GM18498 (cell line): ENCODE measurements around the gene SMAD9.

Experiments used
- ATAC-seq: cut with Tn5 transposase; IDR thresholded peaks from one replicate; pipeline ENCODE4 v1.9.1; 2021; ENCODE audit warnings: mild to moderate bottlenecking, moderate library complexity; ENCODE audit not compliant: unreplicated experiment

The SMAD9 gene

DNA sequence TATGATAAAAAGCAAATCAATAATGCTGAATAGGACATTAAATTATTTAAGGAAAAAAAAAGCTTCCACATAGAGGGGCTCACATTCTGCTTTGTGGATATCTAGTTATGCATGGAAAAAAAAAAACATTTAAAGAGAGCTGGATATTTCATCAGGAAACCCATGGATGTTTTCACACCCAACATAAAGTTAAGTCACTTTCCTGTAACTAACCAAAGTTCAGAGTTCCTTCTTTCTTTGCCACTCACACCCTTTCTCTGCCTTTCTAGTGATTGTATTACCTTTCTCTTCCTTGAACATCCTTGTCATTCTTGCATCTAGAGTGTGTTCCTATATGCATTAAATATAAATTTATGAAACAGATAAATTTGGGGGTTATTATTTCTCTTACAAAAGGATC lies 53.8 kb downstream of the SMAD9 start:
- ATAC-seq, result no peak

DNA sequence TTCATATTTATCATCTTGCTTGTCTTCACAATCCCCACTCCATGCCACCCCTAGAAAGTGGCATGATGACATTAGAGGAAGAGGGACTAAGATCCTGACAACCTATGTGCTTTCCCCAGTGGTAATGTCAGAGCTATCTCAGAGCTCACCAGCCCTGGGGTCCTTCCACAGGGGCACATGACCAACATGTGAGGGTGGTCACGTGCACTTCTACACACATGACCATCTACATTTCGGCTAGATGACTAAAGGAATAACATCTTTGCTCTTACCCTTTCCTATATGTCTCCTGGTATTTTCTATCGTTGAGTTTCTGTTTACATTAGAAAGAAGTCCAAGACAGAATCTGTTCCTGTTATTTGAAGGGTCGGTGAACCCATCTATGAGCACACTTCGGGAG lies 54.8 kb downstream of the SMAD9 start:
- no peak for ATAC-seq

DNA sequence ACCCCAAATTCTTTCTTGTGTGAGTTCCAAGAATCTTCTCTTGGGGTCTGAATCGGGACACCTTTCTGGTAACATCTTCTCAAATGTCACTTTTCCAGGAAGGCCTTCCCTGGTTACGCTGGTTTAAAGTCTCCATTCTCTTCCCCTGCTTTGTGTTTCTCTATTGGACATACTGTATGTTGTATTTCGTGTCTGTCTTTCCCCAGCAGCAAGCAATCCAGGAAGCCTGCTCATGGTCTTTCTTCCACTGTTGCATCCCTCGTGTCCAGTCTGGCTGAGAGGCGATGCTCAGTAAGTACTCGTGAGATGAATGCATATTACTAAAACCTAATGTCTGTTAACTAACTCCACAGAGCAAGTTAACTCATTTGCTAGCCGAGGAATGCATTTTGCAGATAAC lies 57.3 kb downstream of the SMAD9 start:
- no peak for ATAC-seq

DNA sequence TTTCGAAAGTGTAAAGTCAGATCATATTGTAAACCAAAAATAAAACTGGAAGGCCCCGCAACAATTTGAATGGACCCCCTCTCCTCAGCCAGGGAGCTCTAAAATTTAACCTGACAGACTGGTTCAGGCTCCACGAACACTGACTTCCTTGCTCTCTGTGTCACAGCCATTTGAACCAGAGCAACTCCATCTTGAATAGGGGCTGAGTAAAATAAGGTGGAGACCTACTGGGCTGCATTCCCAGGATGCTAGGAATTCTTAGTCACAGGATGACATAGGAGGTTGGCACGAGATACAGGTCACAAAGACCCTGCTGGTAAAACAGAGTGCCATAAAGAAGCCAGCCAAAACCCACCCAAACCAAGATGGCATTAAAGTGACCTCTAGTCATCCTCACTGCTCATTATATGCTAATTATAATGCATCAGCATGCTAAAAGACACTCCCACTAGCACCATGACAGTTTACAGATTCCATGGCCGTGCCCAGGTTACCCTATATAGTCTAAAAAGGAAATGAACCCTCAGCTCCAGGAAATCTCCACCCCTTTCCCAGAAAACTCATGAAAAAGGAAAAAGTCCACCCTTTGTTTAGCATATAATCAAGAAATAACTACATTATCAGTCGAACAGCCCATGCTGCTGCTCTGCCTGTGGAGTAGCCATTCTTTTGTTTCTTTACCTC lies 57.9 kb downstream of the SMAD9 start:
- ATAC-seq, result no peak

DNA sequence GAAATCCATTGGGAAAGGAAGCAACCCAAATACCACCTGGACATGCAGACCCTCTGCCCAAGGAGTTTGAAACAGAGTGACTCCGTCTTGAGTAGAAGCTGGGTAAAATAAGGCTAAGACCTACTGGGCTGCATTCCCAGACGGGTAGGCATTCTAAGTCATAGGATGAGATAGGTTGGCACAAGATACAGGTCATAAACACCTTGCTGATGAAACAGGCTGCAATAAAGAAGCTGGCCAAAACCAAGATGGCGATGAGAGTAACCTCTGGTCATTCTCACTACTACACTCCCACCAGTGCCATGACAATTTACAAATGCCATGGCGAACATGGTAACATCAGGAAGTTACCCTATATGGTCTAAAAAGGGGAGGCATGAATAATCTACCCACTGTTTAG lies 60.8 kb downstream of the SMAD9 start:
- ATAC-seq, result no peak

DNA sequence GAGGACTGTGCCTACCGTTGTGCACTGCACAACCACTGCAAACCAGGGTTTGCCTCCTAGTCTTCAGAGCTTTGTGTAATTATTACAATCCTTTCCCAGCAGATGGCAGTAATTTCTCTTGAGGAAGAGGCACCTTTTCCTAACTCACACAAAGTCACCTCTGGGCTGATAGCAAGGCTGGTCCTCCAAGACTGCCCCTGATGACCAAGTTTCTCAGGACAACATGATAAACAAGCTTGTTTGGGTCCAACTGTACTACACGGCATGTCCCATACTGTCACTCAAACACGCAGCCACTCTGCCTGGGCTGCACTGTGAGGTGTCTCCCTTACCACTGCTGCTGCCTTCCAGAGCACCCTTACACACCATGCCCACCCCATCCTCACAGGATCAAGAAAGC lies 61.7 kb downstream of the SMAD9 start:
- ATAC-seq, result no peak

DNA sequence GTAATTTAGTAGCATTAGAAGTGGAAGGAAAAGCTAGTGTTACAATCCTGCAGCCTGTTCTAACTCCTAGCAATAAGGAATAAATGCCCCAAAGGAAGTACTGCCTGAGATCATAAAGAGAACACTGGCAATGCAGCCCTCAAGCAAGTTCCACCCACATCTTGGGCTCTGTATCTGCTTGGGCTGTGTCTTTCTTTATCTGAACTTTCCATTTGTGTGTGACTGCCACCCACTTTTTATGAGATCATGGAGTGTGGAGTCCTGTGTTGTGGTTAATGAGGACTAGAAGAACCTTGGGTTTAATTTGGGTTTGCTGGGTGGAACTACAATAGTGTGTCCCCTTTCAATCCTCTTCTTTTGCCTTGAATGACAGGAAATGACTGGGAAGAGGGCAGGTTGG lies 62.8 kb downstream of the SMAD9 start:
- no peak for ATAC-seq

DNA sequence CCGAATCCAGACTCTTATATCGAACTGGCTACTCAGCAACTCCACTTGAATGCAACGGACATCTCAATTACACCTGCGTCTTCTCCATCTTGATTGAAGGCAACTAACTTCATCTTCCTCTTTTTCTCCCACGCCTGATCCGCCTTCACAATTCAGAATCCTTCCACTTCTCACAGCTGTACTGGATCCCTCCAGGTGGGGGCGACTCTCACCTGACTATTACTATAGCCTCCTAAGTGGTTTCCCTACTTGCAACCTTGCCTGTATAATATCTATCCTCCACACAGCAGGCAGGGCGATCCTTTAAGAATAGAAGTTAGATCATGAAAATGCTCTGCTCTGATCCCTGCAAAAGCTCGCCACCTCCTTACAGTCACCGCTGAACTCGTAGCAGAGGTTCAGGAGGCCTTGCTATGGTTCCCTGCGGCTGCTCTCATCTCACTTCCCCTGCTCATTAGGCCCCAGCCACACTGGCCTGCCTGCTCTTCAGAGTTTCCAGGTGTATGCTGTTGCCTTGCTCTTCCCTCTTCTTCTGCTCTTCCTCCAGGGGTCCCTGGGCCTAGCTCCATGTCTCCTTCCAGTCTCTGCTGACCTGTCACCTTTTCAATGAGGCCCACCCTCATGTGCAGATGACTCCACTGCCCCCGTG lies 69.1 kb downstream of the SMAD9 start:
- ATAC-seq, result no peak

DNA sequence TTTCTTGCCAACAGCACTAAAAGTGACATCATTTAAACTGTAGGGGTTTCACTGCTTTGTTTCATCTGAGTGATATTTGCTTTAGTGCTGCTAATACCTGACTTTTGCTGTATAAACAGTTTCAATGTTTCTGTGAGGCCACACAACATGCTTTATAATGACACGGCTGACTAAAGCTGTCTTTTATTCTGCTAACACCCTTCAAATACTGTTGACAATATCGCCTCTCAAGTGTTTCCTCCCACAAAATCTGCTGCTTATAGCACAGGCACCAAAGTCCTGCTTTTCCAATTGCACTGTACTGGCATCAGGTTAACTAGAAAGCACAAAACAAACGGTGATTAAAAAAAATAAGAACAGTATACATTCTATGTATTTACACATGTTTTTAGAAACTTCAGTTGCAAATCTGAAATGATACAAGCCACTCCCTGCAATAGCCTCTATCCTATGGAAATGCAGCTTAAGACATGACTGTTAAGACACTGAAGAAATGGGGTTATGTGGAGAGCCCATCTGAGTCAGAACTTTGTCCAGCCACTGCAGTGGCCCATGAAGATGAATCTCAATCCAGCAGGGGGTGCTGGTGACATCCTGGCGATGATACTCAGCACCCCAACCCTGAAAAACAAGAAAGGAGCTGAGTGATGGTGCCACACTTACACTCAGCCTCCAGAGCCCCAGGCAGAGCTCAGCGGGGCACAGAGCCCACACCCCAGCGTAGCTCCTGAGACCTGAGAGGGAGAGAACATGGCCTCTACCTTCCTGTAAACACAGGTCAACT lies 71.6 kb downstream of the SMAD9 start:
- peak; percentile 73 for ATAC-seq

DNA sequence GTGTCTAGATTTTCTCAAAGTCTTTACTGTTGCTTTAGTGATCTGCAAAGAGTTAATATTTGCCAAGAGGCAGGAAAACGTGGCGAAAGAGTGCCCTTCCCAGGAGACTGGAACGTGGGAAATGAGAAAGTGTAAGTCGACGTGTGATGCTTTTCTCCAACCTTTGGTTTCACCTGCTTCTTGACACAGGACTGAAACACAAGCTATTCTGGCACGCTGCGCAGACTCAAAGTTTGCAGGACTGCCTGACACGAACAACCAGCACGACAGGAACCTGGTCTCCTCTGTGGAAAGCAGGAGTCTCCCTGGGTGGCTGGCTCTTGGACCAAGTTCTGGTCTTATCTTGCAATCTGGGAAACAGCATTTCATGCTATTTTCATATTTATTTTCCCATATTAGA lies 72.4 kb downstream of the SMAD9 start:
- ATAC-seq, result no peak

DNA sequence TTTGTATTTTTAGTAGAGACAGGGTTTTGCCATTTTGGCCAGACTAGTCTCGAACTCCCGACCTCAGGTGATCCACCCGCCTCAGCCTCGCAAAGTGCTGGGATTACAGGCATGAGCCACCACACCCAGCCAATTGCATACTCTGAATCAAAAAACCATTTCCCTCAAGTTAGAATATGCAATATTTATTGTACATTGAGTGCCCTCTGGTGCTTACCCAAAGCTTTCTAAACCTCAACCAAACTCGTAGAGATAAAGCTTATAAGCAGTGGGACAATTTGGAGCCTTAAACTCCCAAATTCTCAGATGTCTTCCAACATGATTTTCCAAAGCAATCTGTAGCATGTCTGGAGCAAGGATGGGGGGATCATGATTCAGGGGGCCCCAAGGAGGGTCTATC lies 78.6 kb downstream of the SMAD9 start:
- ATAC-seq, result no peak

DNA sequence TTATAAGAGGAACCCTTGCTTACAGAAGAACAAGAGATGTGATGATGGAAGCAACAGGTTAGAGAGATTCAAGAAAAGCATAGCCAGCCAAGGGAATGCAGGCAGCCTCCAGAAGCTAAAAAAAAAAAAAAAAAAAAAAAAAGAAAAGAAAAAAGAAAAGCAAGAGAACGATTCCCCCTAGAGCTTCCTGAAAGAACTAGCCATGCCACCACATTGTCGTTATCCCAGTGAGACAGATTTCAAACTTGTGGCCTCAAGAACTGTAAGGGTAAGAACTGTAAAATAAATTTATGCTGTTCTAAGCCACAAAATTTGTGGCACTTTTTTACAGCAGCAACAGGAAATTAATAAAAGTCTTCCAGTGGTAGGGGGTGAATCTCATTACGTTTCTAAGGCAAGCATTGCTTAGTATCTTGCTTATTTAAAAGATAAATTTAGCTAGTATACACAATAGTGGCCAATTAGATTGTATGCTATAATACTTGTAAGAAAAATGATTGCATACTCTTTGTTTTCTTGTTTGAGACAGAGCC lies 79.3 kb downstream of the SMAD9 start:
- ATAC-seq, result no peak

DNA sequence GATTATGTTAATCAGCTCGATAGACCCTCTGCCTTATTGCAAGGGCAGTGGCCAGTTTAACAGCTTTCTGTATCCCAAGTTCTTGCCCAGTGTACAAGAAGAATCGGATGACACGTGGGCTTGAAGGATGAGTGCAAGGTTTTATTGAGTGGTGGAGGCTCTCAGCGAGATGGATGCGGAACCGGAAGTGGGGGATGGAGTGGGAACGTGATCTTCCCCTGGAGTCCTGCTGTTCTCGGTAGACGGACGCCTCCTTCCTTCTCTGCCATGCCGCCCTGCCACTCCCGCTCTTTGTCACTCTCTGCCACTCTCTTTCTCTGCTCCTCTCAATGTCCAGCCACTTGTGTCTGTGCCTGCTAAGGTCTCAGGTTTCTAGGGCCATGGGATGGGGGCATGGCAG lies 80.1 kb downstream of the SMAD9 start:
- ATAC-seq, result no peak

DNA sequence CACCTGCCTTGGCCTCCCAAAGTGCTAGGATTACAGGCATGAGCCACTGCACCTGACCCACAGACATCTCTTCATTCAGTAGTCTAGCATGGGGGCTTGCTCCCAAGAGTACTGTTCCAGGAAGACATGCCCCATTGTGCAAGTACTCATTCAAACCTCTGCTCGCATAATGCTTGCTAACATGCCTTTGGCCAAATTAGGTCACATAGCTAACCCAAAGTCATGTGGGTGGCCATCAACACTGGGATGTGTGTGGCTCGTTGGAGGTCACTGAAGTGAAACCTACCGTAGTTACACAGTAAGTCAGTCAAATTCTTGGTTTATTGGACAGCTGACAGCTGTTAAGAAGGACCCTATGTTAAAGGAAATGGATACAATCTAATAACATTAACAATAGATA lies 80.8 kb downstream of the SMAD9 start:
- no peak for ATAC-seq

DNA sequence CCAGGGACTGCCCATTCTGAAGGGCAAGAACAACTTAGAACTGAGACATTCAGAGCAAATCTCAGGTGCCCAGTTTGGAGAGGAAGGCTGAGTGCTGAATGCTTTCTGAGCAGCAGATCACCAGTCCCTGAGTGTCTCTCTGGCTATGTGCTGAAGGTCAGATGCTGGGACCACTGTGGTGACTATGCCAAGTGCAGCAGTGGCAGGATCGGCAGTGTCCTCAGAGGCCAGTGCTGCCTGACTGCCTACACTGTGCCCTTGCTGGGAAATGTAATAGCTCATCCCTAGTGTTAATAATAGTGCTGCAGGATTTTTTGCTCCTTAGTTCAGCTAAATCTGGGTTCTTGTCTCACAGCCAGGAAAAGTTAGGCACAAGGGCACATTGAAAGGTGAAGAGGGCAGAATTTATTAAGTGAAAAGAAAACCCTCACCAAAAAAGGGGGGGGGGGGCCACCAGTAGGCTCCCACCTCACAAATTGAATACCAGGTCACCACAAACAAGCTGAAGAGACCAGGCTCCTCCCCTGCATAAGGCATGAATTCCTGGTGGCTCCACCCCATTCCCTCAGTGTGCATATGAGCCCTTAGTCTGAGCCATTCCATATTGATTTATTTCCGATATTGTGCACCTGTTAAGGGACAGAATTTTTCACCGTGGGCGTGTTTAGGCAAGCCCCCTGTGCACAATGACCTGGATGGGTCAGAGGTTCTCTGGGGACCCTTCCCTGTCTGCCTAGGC lies 82.5 kb downstream of the SMAD9 start:
- no peak for ATAC-seq

DNA sequence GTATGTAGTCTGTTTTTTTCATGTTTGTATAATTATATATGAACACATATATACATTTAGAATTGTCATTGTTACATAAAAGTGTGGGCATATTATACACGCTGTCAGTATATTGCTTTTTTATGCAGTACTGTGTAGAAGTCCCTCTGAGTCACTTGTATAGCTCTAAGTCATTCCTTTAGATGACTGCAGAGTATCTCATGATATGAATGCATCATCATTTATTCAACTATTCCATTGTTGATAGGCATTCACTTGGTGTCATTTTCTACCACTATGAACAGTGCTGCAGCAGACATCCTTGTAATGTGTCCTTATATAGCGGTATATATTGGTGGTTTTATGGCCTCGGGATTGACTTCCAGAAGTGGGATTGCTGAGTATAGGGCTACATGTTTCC lies 85.7 kb downstream of the SMAD9 start:
- ATAC-seq, result no peak

DNA sequence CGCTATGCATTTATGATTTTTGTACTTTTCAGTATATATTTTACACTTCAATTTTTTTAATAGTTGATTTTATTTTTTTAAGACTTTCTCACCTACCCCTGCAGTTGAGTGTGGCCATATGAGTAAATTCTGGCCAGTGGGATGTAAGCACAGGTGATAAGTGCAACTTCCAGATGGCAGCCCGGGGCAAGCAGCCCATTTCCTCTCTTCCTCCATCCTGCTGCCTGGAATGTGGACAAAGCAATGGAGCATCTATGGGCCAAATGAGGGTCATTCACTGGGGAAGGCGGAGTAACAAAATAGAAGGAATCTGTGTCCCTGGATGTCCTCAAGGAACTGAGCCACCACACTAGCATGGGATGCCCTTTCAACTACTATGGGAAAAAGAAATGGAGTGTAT lies 88.7 kb downstream of the SMAD9 start:
- no peak for ATAC-seq

DNA sequence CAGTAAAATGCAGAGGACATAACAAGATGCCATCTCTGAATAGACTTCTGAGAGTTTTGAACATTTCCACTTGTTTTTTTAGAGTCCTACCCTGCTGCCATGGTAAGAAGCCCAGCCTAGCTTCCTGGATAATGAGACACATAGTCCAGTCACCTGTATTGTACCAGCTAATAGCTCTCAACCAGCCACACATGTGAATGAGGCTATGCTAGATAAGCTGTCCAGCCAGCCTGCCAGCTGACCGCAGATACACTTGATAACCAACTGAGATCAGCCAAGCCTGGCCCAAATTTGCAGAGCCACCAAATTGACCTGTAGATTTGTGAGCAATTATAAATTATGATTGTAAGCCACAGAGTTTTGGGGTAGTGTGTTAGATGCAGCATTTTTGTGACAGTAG lies 90.3 kb downstream of the SMAD9 start:
- ATAC-seq, result no peak

DNA sequence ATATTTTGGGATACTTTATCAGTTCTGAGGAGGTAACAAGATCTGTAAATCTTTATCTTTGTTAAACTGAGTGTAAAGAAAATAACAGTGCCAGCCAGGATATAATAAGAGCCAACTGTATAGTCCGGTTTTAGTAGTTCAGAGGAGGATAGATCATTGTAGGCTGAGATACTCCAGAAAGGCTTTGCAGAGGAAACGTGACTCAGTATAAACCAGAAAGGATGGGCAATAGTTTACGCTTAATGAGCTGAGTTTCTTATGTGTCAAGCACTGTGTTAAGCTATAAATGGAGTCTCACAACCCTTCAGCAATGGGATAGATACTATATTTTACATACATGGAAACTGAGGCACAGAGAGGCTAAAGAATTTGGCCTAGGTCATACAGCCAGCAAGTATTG lies 97.3 kb downstream of the SMAD9 start:
- no peak for ATAC-seq

DNA sequence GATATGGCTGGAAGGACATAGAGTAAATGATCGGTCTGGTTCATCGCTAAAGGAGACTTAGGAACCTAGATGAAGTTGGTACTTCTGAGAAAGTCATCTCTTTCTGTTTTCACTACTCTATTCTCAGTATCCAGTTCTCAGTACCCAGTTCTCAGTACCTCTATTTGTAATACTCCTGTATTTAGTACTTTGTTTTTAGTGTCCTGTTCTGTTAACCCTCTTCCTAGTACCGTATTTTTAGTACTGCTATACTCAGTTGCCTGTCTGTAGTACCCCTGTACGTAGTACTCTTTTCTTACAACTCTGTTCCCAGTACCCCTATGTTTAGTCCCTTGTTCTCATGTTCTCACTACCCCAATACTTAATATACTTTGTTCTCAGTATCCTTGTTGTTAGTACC lies 99.8 kb downstream of the SMAD9 start:
- ATAC-seq, result peak; percentile 48

DNA sequence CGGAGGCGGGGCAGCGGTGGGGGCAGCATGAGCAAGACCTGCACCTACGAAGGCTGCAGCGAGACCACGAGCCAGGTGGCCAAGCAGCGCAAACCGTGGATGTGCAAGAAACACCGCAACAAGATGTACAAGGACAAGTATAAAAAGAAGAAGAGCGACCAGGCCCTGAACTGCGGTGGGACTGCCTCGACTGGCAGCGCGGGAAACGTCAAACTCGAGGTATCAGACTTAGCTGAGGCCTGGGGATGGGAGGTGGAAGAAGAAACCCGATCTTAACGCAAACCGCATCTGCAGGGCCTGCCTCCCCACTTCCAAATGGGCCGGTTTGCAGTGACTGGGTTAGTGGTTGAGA lies 100.3 kb downstream of the SMAD9 start:
- peak; percentile 14 for ATAC-seq
